ENCODE data around the gene TTC3. TPM values are rescaled to one million over a fixed set of nuclear protein-coding genes. Genes with fewer than 3 reads are reported as not detected.
A peak's percentile ranks its signal among the peaks of the same experiment; 100 is the strongest.

Gene TTC3
- total and polyA plus RNA-seq, 5 donors from 2014 or later, result 34.3 to 91.0 (median 59.4) TPM

DNA sequence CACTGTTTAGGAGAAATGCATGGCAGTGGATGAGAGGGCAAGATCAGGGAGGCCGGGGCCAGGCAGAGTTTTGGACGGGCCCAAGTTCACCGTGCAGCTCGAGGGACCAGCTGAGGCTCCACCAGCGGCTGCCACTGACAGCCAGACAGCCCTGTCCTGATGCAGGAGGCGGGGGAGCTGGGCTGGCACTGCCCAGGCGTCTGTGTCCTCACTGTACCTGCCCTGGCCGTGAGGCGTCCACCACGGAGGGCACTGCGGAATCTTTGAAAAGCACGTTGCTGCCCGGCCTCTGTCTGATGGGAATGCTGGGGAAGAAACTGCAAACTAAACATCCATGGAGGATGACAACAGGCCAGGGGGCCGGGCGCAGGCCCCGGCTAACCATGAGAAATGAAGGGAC lies 158.6 kb downstream of the TTC3 start:
- no peak for DNase-seq
- Mint-ChIP-seq H3K27me3 (no peaks in the 10 kb centered on the region), H3K27ac (no peak overlapping the region), H3K9me3 (no peaks in the 10 kb centered on the region), H3K4me1 (peaks cover 0 to 4% (median 0%) of the 10 kb centered on the region in 4 donors), H3K4me3 (no peak overlapping the region), H3K36me3 (peaks cover 52% of the 10 kb centered on the region)
- Histone ChIP-seq H3K27me3 (ENCODE audit: control insufficient read depth, insufficient read depth, low read length) (no peaks in the 10 kb centered on the region), H3K4me3 (ENCODE audit: low read depth, low read length) (no peak overlapping the region), H3K27ac (ENCODE audit: insufficient read depth, low read length, poor library complexity, severe bottlenecking) (no peak overlapping the region), H3K4me1 (ENCODE audit: control insufficient read depth, insufficient read depth, low read length, poor library complexity, severe bottlenecking) (no peaks in the 10 kb centered on the region), H3K36me3 (ENCODE audit: control insufficient read depth, insufficient read depth, low read length) (peaks cover 77% of the 10 kb centered on the region), H3K9me3 (ENCODE audit: control insufficient read depth in 2 of 2, low read length in 2 of 2) (no peaks in the 10 kb centered on the region)
- ATAC-seq (ENCODE audit: low read depth in 2 of 2), result no peak

GRCh38 chr21:37232274-37233018 lies 159.4 kb downstream of the TTC3 start:
- DNase-seq (no peak), ATAC-seq (ENCODE audit: low read depth in 2 of 2) (no peak)
- Histone ChIP-seq H3K4me1 (ENCODE audit: control insufficient read depth, insufficient read depth, low read length, poor library complexity, severe bottlenecking) (no peaks in the 10 kb centered on the region), H3K36me3 (ENCODE audit: control insufficient read depth, insufficient read depth, low read length) (peaks cover 77% of the 10 kb centered on the region), H3K27me3 (ENCODE audit: control insufficient read depth, insufficient read depth, low read length) (no peaks in the 10 kb centered on the region), H3K27ac (ENCODE audit: insufficient read depth, low read length, poor library complexity, severe bottlenecking) (no peak overlapping the region), H3K4me3 (ENCODE audit: low read depth, low read length) (no peak overlapping the region), H3K9me3 (ENCODE audit: control insufficient read depth in 2 of 2, low read length in 2 of 2) (no peaks in the 10 kb centered on the region)
- Mint-ChIP-seq H3K4me3 (no peak overlapping the region), H3K9me3 (no peaks in the 10 kb centered on the region), H3K27me3 (no peaks in the 10 kb centered on the region), H3K27ac (no peak overlapping the region), H3K36me3 (peaks cover 54% of the 10 kb centered on the region), H3K4me1 (peaks cover 0 to 7% (median 4%) of the 10 kb centered on the region in 4 donors)

GRCh38 chr21:37233551-37234146 lies 160.6 kb downstream of the TTC3 start:
- DNase-seq, result no peak
- H3K27me3 ChIP-seq (ENCODE audit: control insufficient read depth, insufficient read depth, low read length), result no peaks in the 10 kb centered on the region
- Mint-ChIP-seq H3K4me1 (peaks cover 7 to 17% (median 14%) of the 10 kb centered on the region in 4 donors), H3K4me3 (no peak overlapping the region), H3K27ac (no peak overlapping the region), H3K9me3 (no peaks in the 10 kb centered on the region), H3K36me3 (peaks cover 54% of the 10 kb centered on the region), H3K27me3 (no peaks in the 10 kb centered on the region)
- H3K4me3 ChIP-seq (ENCODE audit: low read depth, low read length), result no peak overlapping the region
- H3K27ac ChIP-seq (ENCODE audit: insufficient read depth, low read length, poor library complexity, severe bottlenecking), result no peak overlapping the region
- H3K4me1 ChIP-seq (ENCODE audit: control insufficient read depth, insufficient read depth, low read length, poor library complexity, severe bottlenecking), result peaks cover 4% of the 10 kb centered on the region
- no peaks in the 10 kb centered on the region for H3K9me3 ChIP-seq (ENCODE audit: control insufficient read depth in 2 of 2, low read length in 2 of 2)
- H3K36me3 ChIP-seq (ENCODE audit: control insufficient read depth, insufficient read depth, low read length), result peaks cover 77% of the 10 kb centered on the region
- no peak for ATAC-seq (ENCODE audit: low read depth in 2 of 2)

DNA sequence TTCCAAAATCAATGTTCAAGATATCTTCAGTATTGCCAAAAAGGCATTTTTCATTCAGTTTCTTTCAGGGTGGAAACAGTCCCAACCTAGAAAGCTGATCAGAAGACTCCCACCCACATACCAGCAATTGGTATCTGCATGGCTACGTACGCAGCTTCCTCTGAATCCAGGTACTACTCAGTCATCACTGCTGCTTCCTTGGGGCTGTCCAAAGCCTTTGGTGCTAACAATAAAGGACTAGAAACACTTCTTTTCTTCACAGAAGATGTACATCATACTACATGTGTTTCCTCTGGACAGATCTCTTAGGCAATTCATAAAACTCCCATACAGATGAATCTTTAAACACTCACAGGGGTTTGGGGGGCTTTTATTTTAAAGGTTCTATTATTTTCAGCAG lies 164.3 kb downstream of the TTC3 start:
- DNase-seq (no peak), ATAC-seq (ENCODE audit: low read depth in 2 of 2) (no peak)
- peaks cover 7 to 30% (median 15%) of the 10 kb centered on the region in 4 donors for H3K4me1 Mint-ChIP-seq
- no peak overlapping the region for H3K4me3 Mint-ChIP-seq
- H3K27me3 ChIP-seq (ENCODE audit: control insufficient read depth, insufficient read depth, low read length), result no peaks in the 10 kb centered on the region
- peaks cover 41% of the 10 kb centered on the region for H3K36me3 Mint-ChIP-seq
- no peaks in the 10 kb centered on the region for H3K27me3 Mint-ChIP-seq
- no peaks in the 10 kb centered on the region for H3K9me3 Mint-ChIP-seq
- H3K9me3 ChIP-seq (ENCODE audit: control insufficient read depth in 2 of 2, low read length in 2 of 2), result no peaks in the 10 kb centered on the region
- H3K4me3 ChIP-seq (ENCODE audit: low read depth, low read length), result no peak overlapping the region
- H3K4me1 ChIP-seq (ENCODE audit: control insufficient read depth, insufficient read depth, low read length, poor library complexity, severe bottlenecking), result peaks cover 4% of the 10 kb centered on the region
- no peak overlapping the region for H3K27ac ChIP-seq (ENCODE audit: insufficient read depth, low read length, poor library complexity, severe bottlenecking)
- peaks cover 66% of the 10 kb centered on the region for H3K36me3 ChIP-seq (ENCODE audit: control insufficient read depth, insufficient read depth, low read length)
- H3K27ac Mint-ChIP-seq, result peak overlapping the region; percentile 88 to 93 (median 91)

- no peaks in the 10 kb centered on the region for H3K9me3 ChIP-seq (ENCODE audit: control insufficient read depth in 2 of 2, low read length in 2 of 2)
- Mint-ChIP-seq H3K27me3 (no peaks in the 10 kb centered on the region), H3K4me1 (peaks cover 7 to 32% (median 17%) of the 10 kb centered on the region in 4 donors), H3K9me3 (no peaks in the 10 kb centered on the region), H3K36me3 (peaks cover 39% of the 10 kb centered on the region), H3K27ac (peak overlapping the region; percentile 88 to 93 (median 91)), H3K4me3 (no peak overlapping the region)
- peaks cover 63% of the 10 kb centered on the region for H3K36me3 ChIP-seq (ENCODE audit: control insufficient read depth, insufficient read depth, low read length)
- H3K4me1 ChIP-seq (ENCODE audit: control insufficient read depth, insufficient read depth, low read length, poor library complexity, severe bottlenecking), result peaks cover 4% of the 10 kb centered on the region
- no peaks in the 10 kb centered on the region for H3K27me3 ChIP-seq (ENCODE audit: control insufficient read depth, insufficient read depth, low read length)
- no peak overlapping the region for H3K27ac ChIP-seq (ENCODE audit: insufficient read depth, low read length, poor library complexity, severe bottlenecking)
- DNase-seq (peak in 1 of 3 donors; percentile 67), ATAC-seq (ENCODE audit: low read depth in 2 of 2) (peak; percentile 65 to 89)
- no peak overlapping the region for H3K4me3 ChIP-seq (ENCODE audit: low read depth, low read length)
Observed at GRCh38 chr21:37237764-37238163, 164.7 kb downstream of the TTC3 start.

DNA sequence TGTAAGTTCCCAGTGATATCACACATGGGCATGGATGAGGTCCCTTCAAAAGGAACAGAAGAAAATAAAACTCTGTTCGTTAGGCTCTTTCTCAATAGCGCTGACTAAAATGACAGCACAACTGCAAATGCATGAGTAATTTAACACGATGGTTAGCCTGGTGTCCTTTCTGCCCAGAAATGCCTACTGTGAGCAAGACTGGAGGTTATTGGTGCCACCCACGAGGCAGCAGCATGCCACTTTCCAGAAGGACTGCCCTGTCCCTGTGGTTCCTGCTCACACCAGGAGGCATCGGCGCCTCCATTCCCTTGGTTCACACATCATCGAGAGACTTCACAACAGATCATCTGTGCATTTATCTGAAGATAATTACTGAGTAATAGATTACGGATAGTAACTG lies 167.9 kb downstream of the TTC3 start:
- H3K27me3 Mint-ChIP-seq, result no peaks in the 10 kb centered on the region
- Histone ChIP-seq H3K4me3 (ENCODE audit: low read depth, low read length) (no peak overlapping the region), H3K27me3 (ENCODE audit: control insufficient read depth, insufficient read depth, low read length) (no peaks in the 10 kb centered on the region), H3K4me1 (ENCODE audit: control insufficient read depth, insufficient read depth, low read length, poor library complexity, severe bottlenecking) (peaks cover 23% of the 10 kb centered on the region), H3K27ac (ENCODE audit: insufficient read depth, low read length, poor library complexity, severe bottlenecking) (no peak overlapping the region), H3K9me3 (ENCODE audit: control insufficient read depth in 2 of 2, low read length in 2 of 2) (no peaks in the 10 kb centered on the region), H3K36me3 (ENCODE audit: control insufficient read depth, insufficient read depth, low read length) (peaks cover 49% of the 10 kb centered on the region)
- H3K4me3 Mint-ChIP-seq, result no peak overlapping the region
- no peaks in the 10 kb centered on the region for H3K9me3 Mint-ChIP-seq
- H3K4me1 Mint-ChIP-seq, result peaks cover 16 to 64% (median 39%) of the 10 kb centered on the region in 4 donors
- ATAC-seq (ENCODE audit: low read depth in 2 of 2) (no peak), DNase-seq (no peak)
- peaks cover 40% of the 10 kb centered on the region for H3K36me3 Mint-ChIP-seq
- peak overlapping the region in 2 of 3 donors; percentile 38 to 82 for H3K27ac Mint-ChIP-seq

- Mint-ChIP-seq H3K36me3 (peaks cover 42% of the 10 kb centered on the region), H3K27ac (peak overlapping the region in 2 of 3 donors; percentile 38 to 82)
- ATAC-seq (ENCODE audit: low read depth in 2 of 2), result no peak
Observed at GRCh38 chr21:37241426-37241825, 168.4 kb downstream of the TTC3 start.

More at GRCh38 chr21:37241426-37241825, 168.4 kb downstream of the TTC3 start:
- Mint-ChIP-seq H3K4me3 (no peak overlapping the region), H3K9me3 (no peaks in the 10 kb centered on the region), H3K27me3 (no peaks in the 10 kb centered on the region), H3K4me1 (peaks cover 19 to 69% (median 43%) of the 10 kb centered on the region in 4 donors)
- Histone ChIP-seq H3K4me1 (ENCODE audit: control insufficient read depth, insufficient read depth, low read length, poor library complexity, severe bottlenecking) (peaks cover 23% of the 10 kb centered on the region), H3K4me3 (ENCODE audit: low read depth, low read length) (no peak overlapping the region), H3K27me3 (ENCODE audit: control insufficient read depth, insufficient read depth, low read length) (no peaks in the 10 kb centered on the region), H3K9me3 (ENCODE audit: control insufficient read depth in 2 of 2, low read length in 2 of 2) (no peaks in the 10 kb centered on the region), H3K27ac (ENCODE audit: insufficient read depth, low read length, poor library complexity, severe bottlenecking) (no peak overlapping the region), H3K36me3 (ENCODE audit: control insufficient read depth, insufficient read depth, low read length) (peaks cover 45% of the 10 kb centered on the region)
- no peak for DNase-seq
